ENCODE data around the gene ZFYVE21.

The ZFYVE21 gene

DNA sequence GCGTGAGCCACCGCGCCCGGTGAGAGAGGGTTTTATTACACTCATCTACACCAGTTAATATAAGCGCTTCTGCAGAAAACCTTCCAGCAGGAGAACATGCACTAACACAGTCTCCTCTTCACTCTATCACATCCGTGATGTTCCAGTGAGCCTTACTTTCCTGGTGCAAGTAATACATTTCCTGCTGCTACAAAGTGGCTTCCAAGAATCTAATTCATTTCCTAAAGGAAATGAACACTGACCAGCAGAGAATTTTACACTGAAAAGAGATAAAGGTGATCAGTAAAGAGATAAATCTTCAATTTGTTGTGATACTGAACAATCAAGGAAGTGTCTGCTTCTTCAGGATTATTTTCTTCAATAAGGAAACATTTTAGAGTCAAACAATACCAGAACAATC lies 39.5 kb downstream of the ZFYVE21 start:
- H3K4me3 ChIP-seq (ENCODE audit: low read depth in 1 of 2, low read length in 1 of 2) = no peak overlapping the region
- no peak overlapping the region for H3K27ac ChIP-seq
- H3K4me1 ChIP-seq (ENCODE audit: control insufficient read depth in 1 of 2, insufficient read depth in 1 of 2, low read depth in 1 of 2, low read length in 1 of 2) = no peaks in the 10 kb centered on the region
- H3K36me3 ChIP-seq = no peaks in the 10 kb centered on the region
- no peaks in the 10 kb centered on the region for H3K27me3 ChIP-seq
- no peaks in the 10 kb centered on the region for H3K9me3 ChIP-seq
- TF ChIP-seq, protein P1, sequence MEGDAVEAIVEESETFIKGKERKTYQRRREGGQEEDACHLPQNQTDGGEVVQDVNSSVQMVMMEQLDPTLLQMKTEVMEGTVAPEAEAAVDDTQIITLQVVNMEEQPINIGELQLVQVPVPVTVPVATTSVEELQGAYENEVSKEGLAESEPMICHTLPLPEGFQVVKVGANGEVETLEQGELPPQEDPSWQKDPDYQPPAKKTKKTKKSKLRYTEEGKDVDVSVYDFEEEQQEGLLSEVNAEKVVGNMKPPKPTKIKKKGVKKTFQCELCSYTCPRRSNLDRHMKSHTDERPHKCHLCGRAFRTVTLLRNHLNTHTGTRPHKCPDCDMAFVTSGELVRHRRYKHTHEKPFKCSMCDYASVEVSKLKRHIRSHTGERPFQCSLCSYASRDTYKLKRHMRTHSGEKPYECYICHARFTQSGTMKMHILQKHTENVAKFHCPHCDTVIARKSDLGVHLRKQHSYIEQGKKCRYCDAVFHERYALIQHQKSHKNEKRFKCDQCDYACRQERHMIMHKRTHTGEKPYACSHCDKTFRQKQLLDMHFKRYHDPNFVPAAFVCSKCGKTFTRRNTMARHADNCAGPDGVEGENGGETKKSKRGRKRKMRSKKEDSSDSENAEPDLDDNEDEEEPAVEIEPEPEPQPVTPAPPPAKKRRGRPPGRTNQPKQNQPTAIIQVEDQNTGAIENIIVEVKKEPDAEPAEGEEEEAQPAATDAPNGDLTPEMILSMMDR (IDR thresholded peaks at IDR 0.05) = no peak

DNA sequence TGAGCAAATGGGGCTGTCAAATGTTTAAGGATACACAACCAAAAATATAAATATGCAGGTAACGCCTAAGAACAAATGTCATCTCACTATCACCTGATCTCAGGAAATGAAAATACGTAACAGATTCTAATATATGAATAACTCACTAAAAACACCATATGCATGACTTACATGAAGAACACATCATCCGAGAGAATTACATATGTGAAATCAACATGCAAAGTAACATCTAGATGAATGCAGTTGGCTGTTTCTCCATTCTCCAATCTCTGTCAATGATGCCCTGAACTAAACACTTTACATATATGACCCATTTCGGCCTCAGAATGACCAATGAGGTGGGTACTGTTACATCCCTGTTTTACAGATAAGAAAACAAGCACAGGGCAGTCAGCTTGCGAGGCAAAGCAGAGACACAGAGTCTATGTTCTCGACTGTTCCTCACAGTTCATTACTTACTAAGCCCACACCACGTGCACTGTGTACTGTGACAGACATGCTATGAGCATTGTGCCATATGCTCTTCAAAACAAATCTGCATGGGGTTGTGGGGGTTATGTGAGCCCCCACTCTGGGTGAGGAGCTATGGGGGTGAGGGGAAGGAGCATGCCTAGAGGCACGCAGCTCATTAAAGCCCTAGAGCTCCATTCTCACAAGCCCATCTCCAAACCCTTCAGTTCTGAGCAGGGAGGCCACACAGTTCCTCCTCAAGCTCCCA lies 42.6 kb downstream of the ZFYVE21 start:
- Histone ChIP-seq H3K9me3 (no peaks in the 10 kb centered on the region), H3K36me3 (no peaks in the 10 kb centered on the region), H3K27me3 (no peaks in the 10 kb centered on the region), H3K27ac (no peak overlapping the region), H3K4me3 (ENCODE audit: low read depth in 1 of 2, low read length in 1 of 2) (no peak overlapping the region), H3K4me1 (ENCODE audit: control insufficient read depth in 1 of 2, insufficient read depth in 1 of 2, low read depth in 1 of 2, low read length in 1 of 2) (no peaks in the 10 kb centered on the region)
- TF ChIP-seq, protein P1 (IDR thresholded peaks at IDR 0.05) = no peak

DNA sequence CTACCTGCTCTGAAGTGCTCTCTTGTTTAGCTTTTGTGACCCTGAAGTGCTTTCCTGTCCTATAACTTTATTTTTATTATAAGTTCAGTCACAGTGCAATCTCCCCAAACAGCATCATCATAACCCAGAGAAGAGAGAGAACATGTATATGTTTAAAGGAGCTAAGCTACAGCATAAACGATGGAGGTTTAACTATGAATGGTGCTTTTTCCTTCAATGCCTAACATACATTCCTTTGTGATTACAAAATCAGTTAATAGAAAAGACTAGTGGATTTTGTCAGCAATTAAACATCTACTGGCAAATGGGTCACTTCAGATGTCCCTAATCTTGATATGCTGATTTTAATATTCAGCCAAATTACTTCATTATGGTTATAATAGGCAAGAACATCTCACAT lies 46.4 kb downstream of the ZFYVE21 start:
- Histone ChIP-seq H3K27ac (no peak overlapping the region), H3K4me3 (ENCODE audit: low read depth in 1 of 2, low read length in 1 of 2) (no peak overlapping the region)

DNA sequence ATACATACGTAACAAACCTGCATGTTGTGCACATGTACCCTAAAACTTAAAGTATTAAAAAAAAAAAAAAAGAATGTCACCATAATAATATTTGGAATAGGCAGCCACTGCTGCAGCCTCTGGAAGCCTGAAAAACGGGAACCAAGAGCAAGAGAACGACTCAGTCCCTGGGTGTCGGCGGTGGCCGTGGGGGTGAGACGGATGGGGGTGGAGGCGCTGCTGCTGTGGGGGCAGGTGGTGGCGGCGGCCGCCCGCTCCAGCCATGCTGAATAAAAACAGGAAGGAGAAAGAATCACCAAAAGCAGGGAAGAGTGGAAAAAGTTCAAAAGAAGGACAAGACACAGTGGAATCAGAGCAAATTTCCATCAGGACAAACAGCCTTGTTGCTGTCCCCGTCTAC lies 46.9 kb downstream of the ZFYVE21 start:
- H3K27me3 ChIP-seq = no peaks in the 10 kb centered on the region
- no peaks in the 10 kb centered on the region for H3K4me1 ChIP-seq (ENCODE audit: control insufficient read depth in 1 of 2, insufficient read depth in 1 of 2, low read depth in 1 of 2, low read length in 1 of 2)
- no peaks in the 10 kb centered on the region for H3K9me3 ChIP-seq
- H3K36me3 ChIP-seq = no peaks in the 10 kb centered on the region
- TF ChIP-seq, protein P1 (IDR thresholded peaks at IDR 0.05) = no peak
- H3K4me3 ChIP-seq (ENCODE audit: low read depth in 1 of 2, low read length in 1 of 2) = no peak overlapping the region
- H3K27ac ChIP-seq = no peak overlapping the region

More for the DNA sequence above, 46.4 kb downstream of the ZFYVE21 start:
- TF ChIP-seq, protein P1 (IDR thresholded peaks at IDR 0.05) = no peak
- Histone ChIP-seq H3K36me3 (no peaks in the 10 kb centered on the region), H3K4me1 (ENCODE audit: control insufficient read depth in 1 of 2, insufficient read depth in 1 of 2, low read depth in 1 of 2, low read length in 1 of 2) (no peaks in the 10 kb centered on the region), H3K9me3 (no peaks in the 10 kb centered on the region), H3K27me3 (no peaks in the 10 kb centered on the region)

DNA sequence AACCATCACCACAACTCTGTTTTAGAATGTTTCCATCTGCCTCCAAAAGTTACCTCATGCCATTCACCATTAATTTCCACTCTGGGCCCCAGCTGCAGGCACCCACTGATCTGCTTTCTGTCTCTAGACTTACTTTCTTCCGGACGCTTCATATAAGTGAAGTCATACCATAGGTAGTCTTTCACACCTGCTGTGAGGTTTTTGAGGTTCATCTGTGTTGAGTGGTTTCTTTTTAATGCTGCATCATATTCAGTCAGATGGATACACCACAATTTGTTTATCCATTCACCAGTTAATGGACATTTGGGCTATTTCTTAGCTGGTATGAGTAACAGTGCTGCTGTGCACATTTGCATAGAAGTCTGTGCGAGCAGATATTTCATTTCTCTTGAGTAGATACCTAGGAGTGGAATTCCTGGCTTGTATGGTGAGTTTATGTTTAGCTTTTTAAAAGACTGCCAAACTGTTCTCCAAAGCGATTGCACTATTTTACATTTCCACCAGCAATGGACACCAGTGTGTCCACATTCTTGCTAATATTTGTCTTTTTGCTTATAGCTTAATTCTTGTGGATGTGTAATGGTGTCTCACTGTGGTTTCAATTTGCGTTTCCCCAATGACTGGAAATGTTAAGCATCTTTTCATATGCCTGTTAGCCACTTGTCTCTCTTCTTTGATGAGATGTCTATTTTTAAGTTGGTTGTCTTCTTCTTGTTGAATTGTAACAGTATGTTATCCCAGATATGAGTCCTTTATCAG lies 48.3 kb downstream of the ZFYVE21 start:
- H3K27ac ChIP-seq = no peak overlapping the region
- H3K27me3 ChIP-seq = no peaks in the 10 kb centered on the region
- no peaks in the 10 kb centered on the region for H3K9me3 ChIP-seq
- TF ChIP-seq, protein P1 (IDR thresholded peaks at IDR 0.05) = no peak
- no peak overlapping the region for H3K4me3 ChIP-seq (ENCODE audit: low read depth in 1 of 2, low read length in 1 of 2)
- H3K36me3 ChIP-seq = no peaks in the 10 kb centered on the region
- H3K4me1 ChIP-seq (ENCODE audit: control insufficient read depth in 1 of 2, insufficient read depth in 1 of 2, low read depth in 1 of 2, low read length in 1 of 2) = no peaks in the 10 kb centered on the region
